HepG2 (cell line): ENCODE results near the gene POC1A. TPM values are rescaled to one million over a fixed set of nuclear protein-coding genes. Genes with fewer than 3 reads are reported as not detected.

Experiments used
- CAMTA2 ChIP-seq: sonication (generic); formaldehyde crosslinking; IDR thresholded peaks from 2 replicates; pipeline ENCODE4 v1.4.0; 2020; ENCODE audit warnings: mild to moderate bottlenecking, missing genetic modification reagents, borderline replicate concordance
- FOXK2 ChIP-seq: fragments of 450-650 bp; IDR thresholded peaks from 2 replicates; pipeline ENCODE4 v1.6.1; 2016
- GATAD1 ChIP-seq: IDR thresholded peaks from 2 replicates; pipeline ENCODE4 v1.6.1; 2016; ENCODE audit warnings: missing genetic modification reagents, missing compliant biosample characterization
- HOXA3 ChIP-seq: sonication (generic); formaldehyde crosslinking; IDR thresholded peaks from 2 replicates; pipeline ENCODE4 v1.5.0; 2020; ENCODE audit warnings: missing genetic modification reagents
- IRF2 ChIP-seq: IDR thresholded peaks from 2 replicates; pipeline ENCODE4 v1.6.1; 2018; ENCODE audit warnings: missing genetic modification reagents, missing compliant biosample characterization
- MAFK ChIP-seq, 2 experiments: IDR thresholded peaks in 1 of 2; conservative IDR thresholded peaks in 1 of 2; 2 replicates each; pipeline ENCODE4 v1.6.1; 2011; ENCODE audit warnings: improper control_type of control experiment in 2 of 2, low read length in 2 of 2
- MTF2 ChIP-seq: sonication (generic); formaldehyde crosslinking; IDR thresholded peaks from 2 replicates; pipeline ENCODE4 v1.5.0; 2020; ENCODE audit warnings: missing genetic modification reagents, borderline replicate concordance
- PAWR ChIP-seq: sonication (generic); formaldehyde crosslinking; IDR thresholded peaks from 2 replicates; pipeline ENCODE4 v1.4.0; 2020; ENCODE audit warnings: missing genetic modification reagents, mild to moderate bottlenecking, borderline replicate concordance
- PITX1 ChIP-seq: sonication (generic); formaldehyde crosslinking; IDR thresholded peaks from 2 replicates; pipeline ENCODE4 v1.5.1; 2020; ENCODE audit warnings: mild to moderate bottlenecking, missing genetic modification reagents
- POLR2AphosphoS2 ChIP-seq: IDR thresholded peaks from 2 replicates; pipeline ENCODE4 v1.6.1; 2011; ENCODE audit warnings: low read depth, low read length, improper control_type of control experiment
- SETDB1 ChIP-seq: sonication (generic); formaldehyde crosslinking; IDR thresholded peaks from 2 replicates; pipeline ENCODE4 v1.5.1; 2020; ENCODE audit warnings: missing genetic modification reagents, mild to moderate bottlenecking, borderline replicate concordance
- SOX13 ChIP-seq, 3 experiments: fragments of 450-650 bp in 1 of 3; sonication (generic) in 1 of 3; formaldehyde crosslinking in 1 of 3; IDR thresholded peaks in 2 of 3; conservative IDR thresholded peaks in 1 of 3; 2 replicates each; pipeline versions ENCODE4 v1.5.0 to v1.6.1; 2016 to 2020; ENCODE audit warnings: antibody characterized with exemption in 1 of 3, mild to moderate bottlenecking in 1 of 3, missing compliant biosample characterization in 1 of 3, missing genetic modification reagents in 1 of 3, moderate library complexity in 1 of 3
- SRSF1 ChIP-seq: fragments of 200-400 bp; formaldehyde crosslinking; optimal IDR thresholded peaks from 2 replicates; pipeline ENCODE3; 2017; ENCODE audit warnings: mild to moderate bottlenecking, low read depth, low read length, moderate library complexity
- TFDP2 ChIP-seq: sonication (generic); formaldehyde crosslinking; IDR thresholded peaks from 2 replicates; pipeline ENCODE4 v1.4.0; 2020; ENCODE audit warnings: missing genetic modification reagents
- YEATS4 ChIP-seq: sonication (generic); formaldehyde crosslinking; IDR thresholded peaks from 2 replicates; pipeline ENCODE4 v1.4.0; 2020; ENCODE audit warnings: missing genetic modification reagents, borderline replicate concordance
- ZFP37 ChIP-seq: sonication (generic); formaldehyde crosslinking; IDR thresholded peaks from 2 replicates; pipeline ENCODE4 v1.4.0; 2020; ENCODE audit warnings: missing genetic modification reagents, borderline replicate concordance
- ZMYM4 ChIP-seq: sonication (generic); formaldehyde crosslinking; IDR thresholded peaks from 2 replicates; pipeline ENCODE4 v1.8.1; 2023; ENCODE audit warnings: mild to moderate bottlenecking, missing genetic modification reagents
- ZNF180 ChIP-seq: sonication (generic); formaldehyde crosslinking; IDR thresholded peaks from 2 replicates; pipeline ENCODE4 v1.4.0; 2020; ENCODE audit warnings: low read depth, missing genetic modification reagents, borderline replicate concordance
- ZNF34 ChIP-seq: sonication (generic); formaldehyde crosslinking; IDR thresholded peaks from 2 replicates; pipeline ENCODE4 v1.4.0; 2020; ENCODE audit warnings: mild to moderate bottlenecking, missing genetic modification reagents, borderline replicate concordance
- ZNF484 ChIP-seq: sonication (generic); formaldehyde crosslinking; IDR thresholded peaks from 2 replicates; pipeline ENCODE4 v1.5.1; 2020; ENCODE audit warnings: mild to moderate bottlenecking, low read depth, missing genetic modification reagents, borderline replicate concordance
- ZNF776 ChIP-seq: sonication (generic); formaldehyde crosslinking; IDR thresholded peaks from 2 replicates; pipeline ENCODE4 v1.4.0; 2020; ENCODE audit warnings: mild to moderate bottlenecking, missing genetic modification reagents
- ZNF781 ChIP-seq: sonication (generic); formaldehyde crosslinking; IDR thresholded peaks from 2 replicates; pipeline ENCODE4 v1.5.1; 2020; ENCODE audit warnings: borderline replicate concordance, mild to moderate bottlenecking, missing genetic modification reagents; ENCODE audit errors: not compliant biosample characterization
- ZNF841 ChIP-seq: sonication (generic); formaldehyde crosslinking; IDR thresholded peaks from 2 replicates; pipeline ENCODE4 v1.8.1; 2023; ENCODE audit warnings: missing genetic modification reagents, borderline replicate concordance
- polyA plus RNA-seq, 8 experiments: library from polyadenylated mRNA; depleted of rRNA in 3 of 8; stranded (reverse) in 7 of 8; unstranded in 1 of 8; fragments of >200 nt; fragmentation: Illumina TruSeq in 4 of 8; extraction: Trizol in 4 of 8; gene quantifications; 2 replicates each; pipeline versions ENCODE4 v1.2.1 to v1.2.3, GENCODE V29; 2011 to 2016; ENCODE audit warnings: low read depth in 4 of 8, missing spikeins in 1 of 8, mixed read lengths in 1 of 8; ENCODE audit not compliant: insufficient read depth in 1 of 8
- total RNA-seq, 5 experiments: library from RNA; depleted of rRNA; stranded (reverse); fragments of >200 nt; fragmentation: Illumina TruSeq; extraction: Trizol; gene quantifications; 2 replicates each; pipeline ENCODE4 v1.2.3, GENCODE V29; 2016; ENCODE audit warnings: low read depth in 1 of 5
- TF ChIP-seq, protein P1 (sequence below): sonication (generic); formaldehyde crosslinking; IDR thresholded peaks from 2 replicates; pipeline ENCODE4 v1.5.0; 2020; ENCODE audit warnings: mild to moderate bottlenecking, missing genetic modification reagents, borderline replicate concordance
- TF ChIP-seq, protein P2 (sequence below): sonication (generic); formaldehyde crosslinking; IDR thresholded peaks from 2 replicates; pipeline ENCODE4; 2020; ENCODE audit warnings: missing genetic modification reagents, mild to moderate bottlenecking, borderline replicate concordance

The POC1A gene
- total and polyA plus RNA-seq, 2 of the 13 experiments (the other 11 are each of a cell fraction or from before 2014, with no cell fraction given) = 14.6 to 20.0 TPM

DNA sequence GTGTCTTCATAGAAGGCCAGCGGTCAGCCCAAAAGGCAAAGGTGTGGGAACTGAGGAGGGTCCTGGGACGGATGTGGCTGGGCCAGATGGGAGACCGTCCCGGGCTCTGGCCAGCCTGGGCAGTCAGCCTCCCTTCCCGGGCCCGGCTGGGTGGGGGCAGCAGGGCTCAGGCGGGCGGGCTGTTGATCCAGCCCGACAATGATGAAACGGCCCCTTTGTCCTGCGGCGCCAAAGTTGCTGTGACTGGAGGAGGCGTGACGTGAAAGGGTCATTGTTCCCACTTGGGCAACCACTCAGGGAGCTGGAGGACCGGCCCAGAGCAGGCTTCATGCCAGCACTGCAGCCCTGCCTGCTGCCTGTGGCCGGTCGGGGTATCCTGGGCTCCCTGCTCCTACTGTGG lies 114.4 kb downstream of the POC1A start (continued):
- TF ChIP-seq, protein P1, sequence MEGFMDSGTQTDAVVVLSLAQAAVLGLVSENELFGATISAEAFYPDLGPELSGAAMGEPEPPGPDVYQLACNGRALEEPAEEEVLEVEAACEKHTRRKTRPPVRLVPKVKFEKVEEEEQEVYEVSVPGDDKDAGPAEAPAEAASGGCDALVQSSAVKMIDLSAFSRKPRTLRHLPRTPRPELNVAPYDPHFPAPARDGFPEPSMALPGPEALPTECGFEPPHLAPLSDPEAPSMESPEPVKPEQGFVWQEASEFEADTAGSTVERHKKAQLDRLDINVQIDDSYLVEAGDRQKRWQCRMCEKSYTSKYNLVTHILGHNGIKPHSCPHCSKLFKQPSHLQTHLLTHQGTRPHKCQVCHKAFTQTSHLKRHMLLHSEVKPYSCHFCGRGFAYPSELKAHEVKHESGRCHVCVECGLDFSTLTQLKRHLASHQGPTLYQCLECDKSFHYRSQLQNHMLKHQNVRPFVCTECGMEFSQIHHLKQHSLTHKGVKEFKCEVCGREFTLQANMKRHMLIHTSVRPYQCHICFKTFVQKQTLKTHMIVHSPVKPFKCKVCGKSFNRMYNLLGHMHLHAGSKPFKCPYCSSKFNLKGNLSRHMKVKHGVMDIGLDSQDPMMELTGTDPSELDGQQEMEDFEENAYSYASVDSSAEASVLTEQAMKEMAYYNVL (CRISPR knock-in tag) = 0 out of 2 replicates have a peak, but pooled peaks have one; percentile 19
- TF ChIP-seq CAMTA2 (CRISPR knock-in tag) (no peak), HOXA3 (CRISPR knock-in tag) (peak; percentile 76), TFDP2 (peak; percentile 65), ZNF34 (CRISPR knock-in tag) (no peak), SOX13 (IDR thresholded peaks at IDR 0.05) (peak; percentile 95), SOX13 (CRISPR knock-in tag; conservative IDR thresholded peaks at IDR 0.05 in 1 of 2, IDR thresholded peaks at IDR 0.05 in 1 of 2) (peak in 1 of 2 experiments; percentile 100; a peak in 2 of 4 replicates), ZNF841 (CRISPR knock-in tag) (no peak), SETDB1 (CRISPR knock-in tag) (no peak), PAWR (CRISPR knock-in tag) (no peak), IRF2 (CRISPR knock-in tag) (no peak), ZNF484 (no peak), MTF2 (CRISPR knock-in tag) (no peak), PITX1 (CRISPR knock-in tag) (peak; percentile 46; the same call in 1 of the 2 replicates), ZNF776 (no peak), ZFP37 (CRISPR knock-in tag) (no peak), POLR2AphosphoS2 (no peak), MAFK (conservative IDR thresholded peaks at IDR 0.05 in 1 of 2, IDR thresholded peaks at IDR 0.05 in 1 of 2; ENCODE audit: low read length in 2 of 2) (no peak), SRSF1 (no peak), ZNF781 (CRISPR knock-in tag) (no peak), GATAD1 (CRISPR knock-in tag) (peak; percentile 41; the same call in 1 of the 2 replicates), ZMYM4 (CRISPR knock-in tag) (no peak; the same call in 1 of the 2 replicates), YEATS4 (CRISPR knock-in tag) (no peak), FOXK2 (no peak), ZNF180 (CRISPR knock-in tag) (no peak)
- TF ChIP-seq, protein P2, sequence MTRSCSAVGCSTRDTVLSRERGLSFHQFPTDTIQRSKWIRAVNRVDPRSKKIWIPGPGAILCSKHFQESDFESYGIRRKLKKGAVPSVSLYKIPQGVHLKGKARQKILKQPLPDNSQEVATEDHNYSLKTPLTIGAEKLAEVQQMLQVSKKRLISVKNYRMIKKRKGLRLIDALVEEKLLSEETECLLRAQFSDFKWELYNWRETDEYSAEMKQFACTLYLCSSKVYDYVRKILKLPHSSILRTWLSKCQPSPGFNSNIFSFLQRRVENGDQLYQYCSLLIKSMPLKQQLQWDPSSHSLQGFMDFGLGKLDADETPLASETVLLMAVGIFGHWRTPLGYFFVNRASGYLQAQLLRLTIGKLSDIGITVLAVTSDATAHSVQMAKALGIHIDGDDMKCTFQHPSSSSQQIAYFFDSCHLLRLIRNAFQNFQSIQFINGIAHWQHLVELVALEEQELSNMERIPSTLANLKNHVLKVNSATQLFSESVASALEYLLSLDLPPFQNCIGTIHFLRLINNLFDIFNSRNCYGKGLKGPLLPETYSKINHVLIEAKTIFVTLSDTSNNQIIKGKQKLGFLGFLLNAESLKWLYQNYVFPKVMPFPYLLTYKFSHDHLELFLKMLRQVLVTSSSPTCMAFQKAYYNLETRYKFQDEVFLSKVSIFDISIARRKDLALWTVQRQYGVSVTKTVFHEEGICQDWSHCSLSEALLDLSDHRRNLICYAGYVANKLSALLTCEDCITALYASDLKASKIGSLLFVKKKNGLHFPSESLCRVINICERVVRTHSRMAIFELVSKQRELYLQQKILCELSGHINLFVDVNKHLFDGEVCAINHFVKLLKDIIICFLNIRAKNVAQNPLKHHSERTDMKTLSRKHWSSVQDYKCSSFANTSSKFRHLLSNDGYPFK = no peak
